Measurements from ENCODE around the gene PAK3.

- TF ChIP-seq POLR2A (IDR thresholded peaks at IDR 0.05) (no peak), CTCF (IDR thresholded peaks at IDR 0.05) (no peak)
Observed at GRCh38 chrX:111086591-111087006, 9.4 kb upstream of the PAK3 start.

All from adrenal gland (tissue), 5 donors.